Stimulated activated CD8-positive, alpha-beta memory T cell treated with anti-CD3 and anti-CD28 coated beads, Interleukin-2, amount 100 ng/mL, for 48 hours (primary cell): Measurements from ENCODE around the gene CAPN15.
"Not testable (repeated sequence)": the region's sequence is repeated elsewhere in the genome, so short reads cannot be mapped to it uniquely, and the experiment has no call there.

Experiments
- DNase-seq, 2 donors: peaks; one replicate each; pipeline ENCODE4 v3.0.0-alpha.2; 2020; ENCODE audit warnings: low read depth in 2 of 2

Gene CAPN15

DNA sequence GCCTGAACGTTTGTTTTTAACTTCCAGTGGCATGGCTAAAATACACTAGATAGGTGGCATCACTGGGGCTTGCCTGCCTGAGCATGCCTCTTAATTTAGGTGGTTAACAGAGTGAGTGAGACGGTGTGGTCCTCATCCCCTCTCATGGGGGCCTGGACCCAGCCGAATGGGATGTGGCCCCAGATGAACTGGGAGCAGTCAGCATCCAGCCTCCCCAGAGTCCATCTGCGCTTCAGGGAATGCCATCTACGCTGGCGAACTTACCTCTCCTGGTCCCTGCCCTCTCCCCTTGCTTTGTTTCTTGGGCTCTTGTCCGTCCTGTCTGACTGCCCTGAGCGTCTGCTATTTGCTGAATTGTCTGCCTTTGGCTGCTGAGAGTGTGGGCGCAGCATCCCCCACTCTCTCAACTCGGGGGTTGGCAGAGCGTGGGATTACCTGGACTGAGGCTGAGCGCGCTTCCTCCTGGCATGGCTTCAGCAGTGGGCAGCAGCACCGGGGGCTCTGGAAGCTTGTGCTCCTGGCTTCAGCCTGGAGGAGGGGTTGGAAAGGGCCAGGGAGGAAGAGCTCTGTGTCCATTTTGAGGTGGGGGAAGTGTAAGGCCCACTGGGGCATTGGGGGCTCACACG lies 64.5 kb downstream of the CAPN15 start:
- DNase-seq, result no peak

DNA sequence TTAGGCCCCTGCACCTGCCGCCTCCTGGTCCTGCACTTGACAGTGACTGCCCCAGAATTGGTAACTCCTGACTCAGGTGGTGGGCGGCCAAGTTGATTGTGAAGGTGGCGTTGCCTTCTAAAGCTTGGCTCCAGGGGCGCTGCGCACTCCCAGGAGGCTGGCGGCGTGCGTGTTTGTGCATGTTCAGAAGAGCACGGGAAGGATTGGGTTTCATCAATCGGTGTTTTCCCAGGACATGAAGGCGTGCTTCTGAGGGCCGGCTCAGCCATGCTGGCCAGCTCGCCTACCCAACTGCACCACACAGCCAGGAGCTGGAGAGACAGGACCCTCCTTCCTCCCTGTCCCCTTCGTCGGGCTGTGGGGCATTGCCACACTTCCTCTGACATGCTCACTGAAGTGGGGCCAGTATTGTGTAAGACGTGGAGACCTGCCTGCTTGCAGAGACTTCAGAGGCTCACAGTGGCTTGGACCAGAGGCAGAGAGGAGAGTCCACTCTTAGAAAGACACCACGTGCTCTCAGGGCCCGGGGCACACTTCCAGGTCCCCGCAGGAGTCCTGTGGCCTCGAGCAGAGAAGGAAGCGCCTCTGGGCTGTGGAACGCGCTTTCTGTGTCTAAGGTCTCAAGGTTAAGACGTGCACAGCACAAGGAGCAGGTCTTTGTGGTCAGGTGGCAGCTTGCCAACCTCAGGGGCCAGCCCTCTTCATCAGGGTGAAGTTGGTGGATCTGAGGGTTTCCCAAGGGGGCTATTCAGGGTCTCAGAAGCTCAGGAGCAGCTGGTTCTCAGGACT lies 65.2 kb downstream of the CAPN15 start:
- DNase-seq, result no peak

DNA sequence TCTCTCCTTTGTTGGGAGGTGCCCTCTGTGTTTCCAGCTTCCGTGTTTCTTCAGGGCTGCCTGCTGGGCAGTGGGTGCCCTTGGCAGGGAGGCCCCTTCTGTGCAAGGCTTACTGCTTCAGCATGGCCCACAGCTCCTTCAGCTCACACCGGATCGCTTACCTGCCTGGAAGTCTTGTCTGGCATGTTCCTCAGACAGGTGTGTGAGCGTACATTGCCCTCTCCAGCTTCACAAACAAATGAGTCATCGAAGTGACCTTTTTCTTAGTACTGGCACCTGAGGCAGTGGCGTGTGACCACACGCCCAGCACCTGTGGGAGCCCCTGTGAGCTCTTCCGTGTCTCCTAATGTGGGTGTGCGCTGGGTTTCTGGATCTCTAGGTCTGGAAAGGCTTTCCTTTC lies 65.9 kb downstream of the CAPN15 start:
- DNase-seq, result no peak

GRCh38 chr16:593807-594206 lies 66.3 kb downstream of the CAPN15 start:
- DNase-seq, result no peak

GRCh38 chr16:595094-595528 lies 67.6 kb downstream of the CAPN15 start:
- DNase-seq, result no peak

DNA sequence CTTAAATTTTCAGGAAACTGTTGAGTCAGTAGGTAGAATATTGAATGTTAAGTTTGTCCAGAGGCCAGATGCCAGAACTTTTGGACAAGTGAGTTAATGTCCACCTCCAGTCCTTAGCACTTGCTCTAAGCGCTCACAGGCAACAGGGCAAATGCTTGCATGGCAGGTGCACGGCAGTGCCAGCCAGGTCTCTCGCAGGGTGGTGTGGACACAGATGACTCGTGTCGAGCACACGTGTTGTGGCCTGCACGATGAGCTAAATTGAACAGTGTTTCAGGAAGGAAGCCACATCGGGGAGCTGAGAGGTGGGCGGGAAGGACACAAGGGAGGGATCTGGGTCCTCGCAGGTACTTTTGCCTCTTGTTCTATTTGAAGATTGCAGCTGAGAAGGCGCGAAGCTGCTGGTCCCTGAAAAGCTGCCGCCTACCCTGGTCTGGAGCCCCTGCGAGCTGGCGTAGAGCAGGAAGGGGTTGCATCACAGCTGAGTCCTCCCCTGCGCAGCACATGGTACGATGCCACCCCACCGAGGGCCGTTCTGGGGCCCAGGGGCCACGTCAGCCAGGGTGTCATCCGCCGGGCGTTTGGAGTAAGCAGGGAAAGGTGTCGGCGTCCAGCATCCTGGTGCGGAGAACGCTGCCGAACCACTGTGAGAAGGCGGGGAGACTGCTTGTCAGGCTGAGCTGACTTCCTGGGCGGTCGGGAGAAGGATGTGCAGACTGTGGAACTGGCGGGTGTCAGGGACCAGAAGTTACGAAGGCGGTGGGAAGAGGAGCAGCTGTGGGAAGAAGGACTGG lies 68.6 kb downstream of the CAPN15 start:
- no peak for DNase-seq

GRCh38 chr16:596736-597060 lies 69.2 kb downstream of the CAPN15 start:
- no peak for DNase-seq

DNA sequence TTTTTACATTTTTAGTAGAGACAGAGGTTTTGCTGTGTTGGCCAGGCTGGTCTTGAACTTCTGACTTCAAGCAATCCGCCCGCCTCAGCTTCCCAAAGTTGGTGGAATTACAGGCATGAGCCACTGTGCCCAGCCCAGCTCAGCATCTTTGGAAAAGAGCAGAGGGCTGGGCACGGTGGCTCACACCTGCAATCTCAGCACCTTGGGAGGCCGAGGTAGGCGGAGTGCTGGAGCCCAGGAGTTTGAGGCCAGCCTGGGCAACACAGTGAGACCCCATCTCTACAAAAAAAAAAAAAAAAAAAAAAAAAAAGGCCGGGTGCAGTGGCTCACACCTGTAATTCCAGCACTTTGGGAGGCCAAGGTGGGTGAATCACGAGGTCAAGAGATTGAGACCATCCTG lies 70.1 kb downstream of the CAPN15 start:
- DNase-seq, result not testable (repeated sequence)

DNA sequence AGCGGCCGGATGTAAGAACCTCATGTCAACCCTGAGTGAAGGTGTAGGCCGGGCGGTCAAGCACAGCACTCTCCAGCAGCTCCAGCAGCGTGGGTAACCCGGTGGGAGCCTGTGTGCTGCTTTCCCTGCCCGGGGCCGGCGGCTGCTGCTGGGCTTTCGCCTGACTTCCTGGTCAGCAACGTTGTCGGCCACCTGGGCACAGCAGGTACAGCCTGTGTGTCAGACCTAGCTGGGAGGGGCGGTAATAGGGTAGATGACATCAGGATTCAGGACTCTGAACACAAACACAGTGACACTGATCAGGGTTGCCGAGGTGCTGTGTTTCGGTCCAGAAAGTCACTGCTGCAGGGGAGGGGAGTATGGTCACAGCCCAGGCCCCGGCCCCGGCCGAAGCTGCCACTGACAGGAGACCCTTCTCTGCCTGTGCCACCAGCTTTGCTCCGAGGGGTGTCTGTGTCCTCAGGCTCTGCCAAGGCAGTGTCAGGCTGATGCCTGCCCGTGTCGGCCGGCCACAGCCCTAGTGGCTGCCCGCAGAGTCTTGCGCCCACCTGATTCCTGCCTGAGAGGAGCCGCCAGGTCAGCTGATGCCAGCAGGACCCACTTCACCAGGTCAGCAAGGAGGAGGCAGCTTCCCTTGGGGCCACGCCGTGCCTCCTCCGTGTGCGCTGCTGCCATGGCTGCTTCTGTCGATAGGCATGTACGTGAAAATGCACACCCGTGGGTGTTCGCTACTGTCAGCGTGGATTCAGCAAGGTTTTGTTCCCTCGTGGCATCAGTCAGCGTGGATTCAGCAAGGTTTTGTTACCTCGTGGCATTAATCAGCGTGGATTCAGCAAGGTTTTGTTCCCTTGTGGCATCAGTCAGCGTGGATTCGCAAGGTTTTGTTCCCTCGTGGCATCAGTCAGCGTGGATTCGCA lies 71.6 kb downstream of the CAPN15 start:
- no peak for DNase-seq

GRCh38 chr16:600781-601180 lies 73.3 kb downstream of the CAPN15 start:
- DNase-seq, result no peak

GRCh38 chr16:603933-604332 lies 76.4 kb downstream of the CAPN15 start:
- DNase-seq, result no peak
